H1 (cell line): ENCODE results near the gene TNS3. TPM values are rescaled to one million over a fixed set of nuclear protein-coding genes. Genes with fewer than 3 reads are reported as not detected.

Experiments
- CTCF ChIA-PET: fragments of 300-600 bp; sonication (Branson Sonifier 250); formaldehyde crosslinking; loops from one replicate; lab custom pipeline; 2021; ENCODE audit not compliant: partially characterized antibody; lab: Charles Lee
- POLR2A ChIA-PET: fragments of 300-600 bp; sonication (Branson Sonifier 250); formaldehyde crosslinking; loops from one replicate; lab custom pipeline; 2021; ENCODE audit warnings: inconsistent platforms; ENCODE audit not compliant: partially characterized antibody; lab: Charles Lee
- DNase-seq, 2 experiments: peaks; one replicate each; pipeline versions ENCODE4 v3.0.0 to v3.0.0-alpha.2; 2010 to 2022; ENCODE audit warnings: low spot score in 2 of 2, low read depth in 1 of 2, mixed read lengths in 1 of 2
- FAIRE-seq: peaks from 2 replicates; lab custom pipeline; 2011; peaks lifted over from hg19 to GRCh38; lab: Jason Lieb, UNC
- H2AFZ ChIP-seq: 2 replicates; pipeline ENCODE4 v1.8.1; 2012; ENCODE audit warnings: low read length, inconsistent platforms
- H2AK5ac ChIP-seq: 2 replicates; pipeline ENCODE4 v1.6.1; 2013; ENCODE audit warnings: low read depth, low read length
- H2BK120ac ChIP-seq: replicated peaks from 2 replicates; pipeline ENCODE3; 2013; ENCODE audit warnings: low read depth, low read length, inconsistent platforms
- H2BK12ac ChIP-seq: 2 replicates; pipeline ENCODE4 v1.6.1; 2013; ENCODE audit warnings: low read depth, low read length
- H2BK15ac ChIP-seq: 2 replicates; pipeline ENCODE4 v1.6.1; 2013; ENCODE audit warnings: low read length
- H2BK20ac ChIP-seq: 2 replicates; pipeline ENCODE4 v1.6.1; 2013; ENCODE audit warnings: low read length
- H2BK5ac ChIP-seq: 2 replicates; pipeline ENCODE4 v1.6.1; 2013; ENCODE audit warnings: low read depth, low read length
- H3K14ac ChIP-seq: 2 replicates; pipeline ENCODE4 v1.6.1; 2013; ENCODE audit warnings: inconsistent platforms; ENCODE audit not compliant: insufficient read length
- H3K18ac ChIP-seq: 2 replicates; pipeline ENCODE4 v1.6.1; 2013; ENCODE audit warnings: low read length; ENCODE audit errors: extremely low read depth
- H3K23ac ChIP-seq: 2 replicates; pipeline ENCODE4 v1.6.1; 2013; ENCODE audit warnings: inconsistent platforms; ENCODE audit not compliant: insufficient read length
- H3K23me2 ChIP-seq: 2 replicates; pipeline ENCODE4 v1.6.1; 2013; ENCODE audit warnings: low read depth, low read length
- H3K27ac ChIP-seq: 2 replicates; pipeline ENCODE4 v1.6.1; 2011; ENCODE audit warnings: low read depth, low read length, inconsistent platforms
- H3K27me3 ChIP-seq, 4 experiments: replicated peaks in 1 of 4; 1 replicate in 1 of 4; 2 replicates in 3 of 4; pipeline versions ENCODE4 v1.6.1 to v1.8.1; 2011 to 2013; ENCODE audit warnings: low read length in 3 of 4, mild to moderate bottlenecking in 3 of 4, inconsistent platforms in 2 of 4, mixed read lengths in 2 of 4, moderate library complexity in 1 of 4; ENCODE audit not compliant: control insufficient read depth in 3 of 4, insufficient read depth in 3 of 4; ENCODE audit errors: extremely low read depth in 1 of 4
- H3K36me3 ChIP-seq, 4 experiments: 2 replicates each; pipeline versions ENCODE4 v1.6.1 to v1.8.1; 2011 to 2013; ENCODE audit warnings: mild to moderate bottlenecking in 4 of 4, low read length in 3 of 4, moderate library complexity in 2 of 4, control low read depth in 1 of 4, inconsistent platforms in 1 of 4; ENCODE audit not compliant: insufficient read depth in 4 of 4, control insufficient read depth in 2 of 4
- H3K4ac ChIP-seq: replicated peaks from 2 replicates; pipeline ENCODE3; 2013; ENCODE audit warnings: low read length, low read depth, mixed read lengths, inconsistent platforms; ENCODE audit not compliant: insufficient read length
- H3K4me1 ChIP-seq, 4 experiments: replicated peaks in 1 of 4; 1 replicate in 1 of 4; 2 replicates in 3 of 4; pipeline versions ENCODE4 v1.6.1 to v1.8.1; 2011 to 2013; ENCODE audit warnings: low read length in 3 of 4, inconsistent platforms in 2 of 4, mixed read lengths in 1 of 4; ENCODE audit not compliant: insufficient read depth in 4 of 4, control insufficient read depth in 3 of 4
- H3K4me2 ChIP-seq, 2 experiments: 2 replicates each; pipeline versions ENCODE4 v1.6.1 to v1.8.1; 2011 to 2013; ENCODE audit warnings: low read depth in 2 of 2, low read length in 2 of 2, control low read depth in 1 of 2, inconsistent platforms in 1 of 2, mild to moderate bottlenecking in 1 of 2; ENCODE audit not compliant: insufficient read depth in 1 of 2
- H3K4me3 ChIP-seq, 4 experiments: fragments of 200-600, 300-600 bp in 1 of 4; sonication (generic), shearing (Covaris generic), sonication (Bioruptor Twin) in 1 of 4; 2 replicates each; pipeline versions ENCODE4 v1.5.1 to v1.8.1; 2011 to 2016; ENCODE audit warnings: low read length in 4 of 4, low read depth in 3 of 4, control low read depth in 2 of 4, inconsistent platforms in 2 of 4, mild to moderate bottlenecking in 2 of 4, mixed read lengths in 1 of 4, moderate library complexity in 1 of 4; ENCODE audit not compliant: insufficient read depth in 2 of 4; ENCODE audit errors: extremely low read depth in 1 of 4
- H3K56ac ChIP-seq: replicated peaks from 2 replicates; pipeline ENCODE3; 2013; ENCODE audit warnings: low read depth, mild to moderate bottlenecking, mixed read lengths, low read length, inconsistent platforms; ENCODE audit not compliant: insufficient read length
- H3K79me1 ChIP-seq: 2 replicates; pipeline ENCODE4 v1.6.1; 2013; ENCODE audit warnings: low read depth, low read length, control low read depth
- H3K79me2 ChIP-seq, 2 experiments: 2 replicates each; pipeline versions ENCODE4 v1.6.1 to v1.8.1; 2012 to 2013; ENCODE audit warnings: low read length in 2 of 2, mild to moderate bottlenecking in 2 of 2, inconsistent platforms in 1 of 2; ENCODE audit not compliant: insufficient read depth in 2 of 2, control insufficient read depth in 1 of 2
- H3K9ac ChIP-seq, 4 experiments: replicated peaks in 1 of 4; 1 replicate in 1 of 4; 2 replicates in 3 of 4; pipeline versions ENCODE4 v1.6.1 to v1.8.1; 2011 to 2013; ENCODE audit warnings: low read depth in 3 of 4, low read length in 3 of 4, control low read depth in 2 of 4, mild to moderate bottlenecking in 2 of 4, moderate library complexity in 2 of 4, inconsistent platforms in 1 of 4; ENCODE audit errors: extremely low read depth in 1 of 4
- H3K9me3 ChIP-seq, 2 experiments: 2 replicates each; pipeline versions ENCODE4 v1.6.1 to v1.8.1; 2012 to 2013; ENCODE audit warnings: mild to moderate bottlenecking in 2 of 2, moderate library complexity in 2 of 2, control low read depth in 1 of 2, inconsistent platforms in 1 of 2, low read depth in 1 of 2, low read length in 1 of 2, mixed read lengths in 1 of 2; ENCODE audit not compliant: insufficient read depth in 2 of 2
- H4K20me1 ChIP-seq, 2 experiments: replicated peaks in 1 of 2; 2 replicates each; pipeline versions ENCODE3 to v1.8.1; 2011 to 2013; ENCODE audit warnings: inconsistent platforms in 2 of 2, low read length in 2 of 2, mild to moderate bottlenecking in 1 of 2; ENCODE audit not compliant: insufficient read depth in 2 of 2, control insufficient read depth in 1 of 2
- H4K5ac ChIP-seq: 2 replicates; pipeline ENCODE4 v1.6.1; 2013; ENCODE audit warnings: low read length, low read depth, mixed read lengths, inconsistent platforms; ENCODE audit not compliant: insufficient read length
- H4K8ac ChIP-seq: 2 replicates; pipeline ENCODE4 v1.8.0; 2013; ENCODE audit warnings: mild to moderate bottlenecking, moderate library complexity, low read length, inconsistent platforms; ENCODE audit not compliant: insufficient read depth; ENCODE audit errors: extremely low read depth
- H4K91ac ChIP-seq: replicated peaks from 2 replicates; pipeline ENCODE3; 2013; ENCODE audit warnings: low read length, mixed read lengths, inconsistent platforms; ENCODE audit not compliant: insufficient read length
- GABPA ChIP-seq: IDR thresholded peaks from 2 replicates; pipeline ENCODE4 v1.6.1; 2011; ENCODE audit warnings: mild to moderate bottlenecking, low read length, moderate library complexity, borderline replicate concordance; ENCODE audit not compliant: insufficient read depth
- KDM1A ChIP-seq: fragments of 200-600, 300-600 bp; sonication (generic); IDR thresholded peaks from 2 replicates; pipeline ENCODE4 v1.7.1; 2016; ENCODE audit warnings: mild to moderate bottlenecking, low read length, borderline replicate concordance
- POLR2AphosphoS5 ChIP-seq: IDR thresholded peaks from 2 replicates; pipeline ENCODE4 v1.6.1; 2011; ENCODE audit warnings: low read depth, low read length
- SIN3A ChIP-seq, 2 experiments: IDR thresholded peaks in 1 of 2; conservative IDR thresholded peaks in 1 of 2; 2 replicates each; pipeline ENCODE4 v1.6.1; 2011 to 2012; ENCODE audit warnings: low read length in 2 of 2, improper control_type of control experiment in 1 of 2, low read depth in 1 of 2, mild to moderate bottlenecking in 1 of 2
- SP2 ChIP-seq: IDR thresholded peaks from 2 replicates; pipeline ENCODE4 v1.6.1; 2012; ENCODE audit warnings: mild to moderate bottlenecking, low read length, inconsistent platforms
- SRF ChIP-seq: IDR thresholded peaks from 2 replicates; pipeline ENCODE4 v1.6.1; 2011; ENCODE audit warnings: mild to moderate bottlenecking, low read depth, low read length, moderate library complexity
- YY1 ChIP-seq: IDR thresholded peaks from 2 replicates; pipeline ENCODE4 v1.6.1; 2011; ENCODE audit warnings: low read depth, mild to moderate bottlenecking, low read length
- WGBS, 2 experiments: shearing (Covaris generic) in 1 of 2; methylation state at CpG; one replicate each; pipeline versions ENCODE4 v1.1.6 to v1.1.7; 2013 to 2015; ENCODE audit warnings: low lambda C conversion rate in 2 of 2, mixed read lengths in 2 of 2, inconsistent platforms in 1 of 2, low coverage in 1 of 2, missing lambda C conversion rate in 1 of 2; ENCODE audit not compliant: insufficient replicate concordance in 2 of 2, insufficient coverage in 1 of 2, insufficient read length in 1 of 2; ENCODE audit errors: extremely low coverage in 1 of 2, missing lambda C conversion rate in 1 of 2; 5-methylcytosine and 5-hydroxymethylcytosine counted together
- polyA plus RNA-seq, 7 experiments: library from polyadenylated mRNA; depleted of rRNA in 3 of 7; stranded (reverse) in 5 of 7; unstranded in 2 of 7; fragments of >200 nt in 5 of 7; fragments of 200-250 nt in 2 of 7; gene quantifications; 1 replicate in 5 of 7; 2 replicates in 1 of 7; 4 replicates in 1 of 7; pipeline versions ENCODE4 v1.2.1 to v1.2.3, GENCODE V29; 2011 to 2013; ENCODE audit warnings: missing spikeins in 2 of 7, mixed read lengths in 2 of 7
- total RNA-seq: library from RNA; stranded (reverse); fragmentation: NEBNext Ultra II Directional; extraction: Animal tissue kit (Norgen Biotek cat#: 25700); gene quantifications from 2 replicates; pipeline ENCODE4 v1.2.1, GENCODE V29; 2021

TNS3 gene
- total and polyA plus RNA-seq, 2 of the 8 experiments (the other 6 are each of a cell fraction or from before 2014, with no cell fraction given): 11.9 to 24.2 TPM

DNA sequence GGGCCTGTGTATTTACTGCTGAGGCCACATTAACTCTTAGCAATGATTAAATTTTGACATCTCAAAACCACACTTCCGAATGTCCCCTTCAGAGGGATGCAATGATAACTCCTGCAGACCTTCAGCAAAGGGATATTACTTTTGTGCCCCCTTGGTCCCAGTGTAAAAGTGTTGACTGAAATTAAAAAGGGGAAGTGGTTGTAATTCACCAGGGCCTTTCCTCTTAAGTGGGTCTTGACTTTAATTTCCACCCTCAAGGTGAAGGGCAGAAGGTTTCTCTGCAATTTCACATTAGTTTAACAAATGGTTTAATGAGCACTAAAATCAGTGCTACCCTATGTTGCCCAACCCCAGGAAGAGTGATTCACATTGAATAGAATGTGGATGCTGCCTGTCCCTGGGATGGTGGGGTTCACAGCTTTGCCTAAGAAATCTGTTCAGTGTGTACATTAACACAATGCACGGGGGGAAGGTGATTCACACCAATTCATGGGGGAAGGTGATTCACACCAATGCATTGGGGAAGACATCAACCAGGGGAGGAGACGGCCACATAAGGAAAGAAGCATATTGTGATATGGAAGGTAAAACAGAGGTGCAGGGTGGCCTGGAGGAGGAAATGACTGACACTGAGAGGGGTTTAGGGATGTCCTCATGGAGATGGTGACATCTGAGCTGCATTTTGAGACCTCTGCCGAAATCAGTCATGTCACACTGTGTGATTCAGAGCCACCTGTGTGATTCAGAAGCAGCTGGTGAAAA lies 19.4 kb upstream of the TNS3 start:
- H2AK5ac ChIP-seq: no peak overlapping the region
- H3K23ac ChIP-seq: no peak overlapping the region
- no peak overlapping the region for H4K91ac ChIP-seq
- DNase-seq (no peak), FAIRE-seq (no peak)
- H3K9ac ChIP-seq: no peak overlapping the region
- H3K27me3 ChIP-seq: no peaks in the 10 kb centered on the region
- H3K79me2 ChIP-seq: no peaks in the 10 kb centered on the region
- no peak overlapping the region for H4K5ac ChIP-seq
- H2BK120ac ChIP-seq: no peak overlapping the region
- H3K9me3 ChIP-seq: peaks cover 20 to 21% of the 10 kb centered on the region in 2 experiments
- no peak overlapping the region for H3K18ac ChIP-seq
- no peak overlapping the region for H3K4me3 ChIP-seq
- H4K20me1 ChIP-seq: no peaks in the 10 kb centered on the region
- H2BK15ac ChIP-seq: no peak overlapping the region
- no peak overlapping the region for H4K8ac ChIP-seq
- no peak overlapping the region for H3K14ac ChIP-seq
- H3K4me2 ChIP-seq: no peak overlapping the region
- WGBS, 2 experiments: 94% methylated on average over 4 of the region's 4 CpGs; no CpG with 5 or more reads in 1 of the 2 experiments
- CTCF ChIA-PET: interaction anchor here (0.8 to 1.3 kb wide), 3 partner anchors 10 to 155 kb away, joined by 3 to 6 read pairs (median 3); no protein-coding TSS in a partner anchor
- no peak overlapping the region for H2BK5ac ChIP-seq
- H3K36me3 ChIP-seq: no peaks in the 10 kb centered on the region
- no peak overlapping the region for H2BK12ac ChIP-seq
- H3K79me1 ChIP-seq: no peaks in the 10 kb centered on the region
- H2BK20ac ChIP-seq: no peak overlapping the region
- no peak overlapping the region for H3K4ac ChIP-seq
- H3K23me2 ChIP-seq: no peaks in the 10 kb centered on the region
- POLR2A ChIA-PET: no interaction called here
- H3K27ac ChIP-seq: no peak overlapping the region
- H2AFZ ChIP-seq: no peak overlapping the region
- H3K4me1 ChIP-seq: no peaks in the 10 kb centered on the region
- no peak overlapping the region for H3K56ac ChIP-seq
- no peak for TF ChIP-seq KDM1A
- TF ChIP-seq SRF: no peak
- no peak for TF ChIP-seq GABPA
- no peak for TF ChIP-seq YY1
- TF ChIP-seq SP2: no peak
- no peak for TF ChIP-seq SIN3A (conservative IDR thresholded peaks at IDR 0.05 in 1 of 2, IDR thresholded peaks at IDR 0.05 in 1 of 2; ENCODE audit: low read depth in 1 of 2, low read length in 2 of 2)
- TF ChIP-seq POLR2AphosphoS5: no peak
